Smooth muscle cell (in vitro differentiated cells): ENCODE measurements around the gene SMS. TPM values are rescaled to one million over a fixed set of nuclear protein-coding genes. Genes with fewer than 3 reads are reported as not detected.

Experiments used
- DNase-seq: peaks from one replicate; lab custom pipeline; 2025; ENCODE audit not compliant: unreplicated experiment; lab: John Stamatoyannopoulos, UW
- H2AFZ ChIP-seq: fragments of 200-600 bp; sonication (generic); 2 replicates; pipeline ENCODE4 v1.6.0; 2016; ENCODE audit warnings: antibody characterized with exemption, low read depth, mild to moderate bottlenecking
- H3F3A ChIP-seq: fragments of 200-600 bp; sonication (generic); 2 replicates; pipeline ENCODE4 v1.6.0; 2017; ENCODE audit warnings: antibody characterized with exemption, low read depth
- H3K27ac ChIP-seq: fragments of 200-600 bp; sonication (generic); 2 replicates; pipeline ENCODE4 v1.5.1; 2016; ENCODE audit warnings: low read depth, mild to moderate bottlenecking
- H3K27me3 ChIP-seq: fragments of 200-600 bp; sonication (generic); 2 replicates; pipeline ENCODE4 v1.6.1; 2016; ENCODE audit warnings: low read depth, mild to moderate bottlenecking
- H3K36me3 ChIP-seq: fragments of 200-600 bp; sonication (generic); 2 replicates; pipeline ENCODE4 v1.5.1; 2016; ENCODE audit warnings: low read depth
- H3K4me1 ChIP-seq: fragments of 200-600 bp; sonication (generic); 2 replicates; pipeline ENCODE4 v1.5.1; 2016; ENCODE audit warnings: low read depth
- H3K4me2 ChIP-seq: fragments of 200-600 bp; sonication (generic); 2 replicates; pipeline ENCODE4 v1.6.0; 2016; ENCODE audit warnings: mild to moderate bottlenecking
- H3K4me3 ChIP-seq: fragments of 200-600 bp; sonication (generic); 2 replicates; pipeline ENCODE4 v1.5.1; 2016; ENCODE audit warnings: mild to moderate bottlenecking
- H3K79me2 ChIP-seq: fragments of 200-600 bp; sonication (generic); 2 replicates; pipeline ENCODE4 v1.6.0; 2016; ENCODE audit warnings: low read depth, mild to moderate bottlenecking
- H3K9ac ChIP-seq: fragments of 200-600 bp; sonication (generic); 2 replicates; pipeline ENCODE4 v1.6.0; 2016; ENCODE audit warnings: low read depth
- H3K9me3 ChIP-seq: fragments of 200-600 bp; sonication (generic); replicated peaks from 2 replicates; pipeline ENCODE4 v1.5.1; 2016; ENCODE audit warnings: low read depth
- H4K20me1 ChIP-seq: fragments of 200-600 bp; sonication (generic); 2 replicates; pipeline ENCODE4 v1.6.0; 2016; ENCODE audit warnings: low read depth
- WGBS: methylation state at CpG from one replicate; pipeline ENCODE4 v1.1.7; 2016; ENCODE audit warnings: low lambda C conversion rate; 5-methylcytosine and 5-hydroxymethylcytosine counted together
- polyA plus RNA-seq: library from polyadenylated mRNA; unstranded; fragments of >200 nt; fragmentation: Nextera tagmentation; extraction: Ambion mirVana; gene quantifications from 2 replicates; pipeline ENCODE4 v1.2.1, GENCODE V29; 2016
- total RNA-seq: library from RNA; depleted of rRNA; stranded (reverse); fragments of >200 nt; gene quantifications from 2 replicates; pipeline ENCODE4 v1.2.3, GENCODE V29; 2014
- TF ChIP-seq, protein P1 (sequence below): fragments of 200-600 bp; sonication (generic); IDR thresholded peaks from 2 replicates; pipeline ENCODE4 v1.5.1; 2017; ENCODE audit warnings: borderline replicate concordance, mild to moderate bottlenecking, antibody characterized with exemption; ENCODE audit not compliant: insufficient read depth, poor library complexity, severe bottlenecking

Gene SMS
- total and polyA plus RNA-seq, 2 experiments from 2014 or later = 37.2 to 46.7 TPM

DNA sequence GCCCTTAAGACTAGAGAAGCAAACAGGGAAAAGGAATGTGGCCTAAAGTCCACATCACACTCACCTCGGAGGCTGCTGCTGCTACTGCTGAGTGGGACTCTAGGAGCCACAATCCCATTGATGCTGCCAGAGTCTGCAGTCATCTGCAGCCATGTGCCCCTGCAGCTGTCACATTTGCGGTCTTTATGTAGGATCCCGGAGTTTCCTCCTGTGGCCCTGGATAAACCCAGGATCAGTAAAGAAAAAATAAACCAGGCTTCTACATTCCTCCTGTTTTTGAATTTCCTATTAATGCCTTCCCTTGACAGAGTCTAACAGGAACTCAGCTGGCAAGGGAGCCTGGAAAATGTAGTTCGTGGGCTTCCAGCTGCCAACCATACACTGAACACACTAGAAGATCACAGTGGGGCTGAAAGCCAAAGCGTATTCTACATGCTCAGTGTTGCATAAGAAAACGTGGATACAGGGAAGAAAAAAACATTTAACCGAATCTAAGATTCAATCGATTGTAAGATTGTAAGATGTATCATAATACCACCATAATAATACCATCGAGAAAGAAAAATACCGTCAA is 81.3 kb downstream of the SMS start:
- TF ChIP-seq, protein P1, sequence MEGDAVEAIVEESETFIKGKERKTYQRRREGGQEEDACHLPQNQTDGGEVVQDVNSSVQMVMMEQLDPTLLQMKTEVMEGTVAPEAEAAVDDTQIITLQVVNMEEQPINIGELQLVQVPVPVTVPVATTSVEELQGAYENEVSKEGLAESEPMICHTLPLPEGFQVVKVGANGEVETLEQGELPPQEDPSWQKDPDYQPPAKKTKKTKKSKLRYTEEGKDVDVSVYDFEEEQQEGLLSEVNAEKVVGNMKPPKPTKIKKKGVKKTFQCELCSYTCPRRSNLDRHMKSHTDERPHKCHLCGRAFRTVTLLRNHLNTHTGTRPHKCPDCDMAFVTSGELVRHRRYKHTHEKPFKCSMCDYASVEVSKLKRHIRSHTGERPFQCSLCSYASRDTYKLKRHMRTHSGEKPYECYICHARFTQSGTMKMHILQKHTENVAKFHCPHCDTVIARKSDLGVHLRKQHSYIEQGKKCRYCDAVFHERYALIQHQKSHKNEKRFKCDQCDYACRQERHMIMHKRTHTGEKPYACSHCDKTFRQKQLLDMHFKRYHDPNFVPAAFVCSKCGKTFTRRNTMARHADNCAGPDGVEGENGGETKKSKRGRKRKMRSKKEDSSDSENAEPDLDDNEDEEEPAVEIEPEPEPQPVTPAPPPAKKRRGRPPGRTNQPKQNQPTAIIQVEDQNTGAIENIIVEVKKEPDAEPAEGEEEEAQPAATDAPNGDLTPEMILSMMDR = no peak
- no peak for DNase-seq
- Histone ChIP-seq H3K27me3 (no peaks in the 10 kb centered on the region), H3K4me1 (no peaks in the 10 kb centered on the region), H3K9ac (no peak overlapping the region), H2AFZ (no peak overlapping the region), H3K27ac (no peak overlapping the region), H4K20me1 (no peaks in the 10 kb centered on the region), H3K9me3 (no peaks in the 10 kb centered on the region), H3K36me3 (no peaks in the 10 kb centered on the region), H3K79me2 (no peaks in the 10 kb centered on the region), H3F3A (no peaks in the 10 kb centered on the region), H3K4me3 (no peak overlapping the region), H3K4me2 (no peak overlapping the region)
- 70% methylated on average over 10 of the region's 10 CpGs for WGBS

DNA sequence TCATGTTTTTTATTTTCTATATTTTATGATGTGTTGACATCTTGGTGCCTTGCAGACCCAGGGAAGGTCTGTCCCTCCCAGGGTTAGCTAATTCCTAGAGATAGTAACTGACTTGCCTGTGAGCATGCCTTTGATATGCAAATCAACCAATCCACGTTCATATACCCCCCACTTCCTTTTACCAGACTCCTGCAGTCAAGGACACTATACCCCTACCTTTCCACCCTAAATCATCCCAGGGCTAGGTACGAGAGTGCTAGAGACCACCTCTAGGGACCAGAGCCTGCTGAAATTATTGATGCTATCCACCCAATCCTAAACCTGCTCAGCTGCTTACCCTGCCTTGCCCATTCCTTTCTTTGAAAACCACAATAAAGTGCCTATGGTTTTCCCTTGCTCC is 84.1 kb downstream of the SMS start:
- Histone ChIP-seq H3F3A (no peaks in the 10 kb centered on the region), H3K4me2 (no peak overlapping the region), H3K27me3 (no peaks in the 10 kb centered on the region), H3K36me3 (no peaks in the 10 kb centered on the region), H3K9me3 (no peaks in the 10 kb centered on the region), H3K79me2 (no peaks in the 10 kb centered on the region), H3K9ac (no peak overlapping the region), H4K20me1 (no peaks in the 10 kb centered on the region), H3K4me3 (no peak overlapping the region), H3K27ac (no peak overlapping the region), H3K4me1 (no peaks in the 10 kb centered on the region), H2AFZ (no peak overlapping the region)
- TF ChIP-seq, protein P1 = no peak
- DNase-seq = no peak
- 55% methylated on average over 2 of the region's 2 CpGs for WGBS

DNA sequence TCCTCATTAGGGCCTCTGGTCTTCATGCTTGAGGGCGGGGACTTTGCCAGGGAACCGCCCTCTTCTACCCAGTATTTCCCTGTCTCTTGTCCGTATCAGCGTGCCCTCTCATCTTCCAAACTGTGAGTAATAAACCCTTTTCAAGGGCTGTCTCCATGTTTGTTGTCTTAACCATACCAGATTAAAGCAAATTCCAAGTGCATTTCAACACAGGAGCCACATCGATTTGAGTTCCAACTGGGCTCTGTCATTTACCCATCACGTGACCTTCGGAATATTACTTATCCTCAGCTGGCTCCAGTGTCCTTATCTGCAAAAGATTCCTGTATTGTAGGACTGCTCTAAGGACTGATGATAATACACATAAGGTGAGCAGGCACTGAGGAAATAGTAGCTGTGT is 85.2 kb downstream of the SMS start:
- Histone ChIP-seq H3K79me2 (no peaks in the 10 kb centered on the region), H3K36me3 (no peaks in the 10 kb centered on the region), H3K4me2 (no peak overlapping the region), H3F3A (no peaks in the 10 kb centered on the region), H3K4me3 (no peak overlapping the region), H3K27me3 (no peaks in the 10 kb centered on the region), H3K4me1 (no peaks in the 10 kb centered on the region), H2AFZ (no peak overlapping the region), H3K9me3 (no peaks in the 10 kb centered on the region), H4K20me1 (no peaks in the 10 kb centered on the region), H3K9ac (no peak overlapping the region), H3K27ac (no peak overlapping the region)
- 85% methylated on average over 7 of the region's 7 CpGs for WGBS
- TF ChIP-seq, protein P1 = no peak
- no peak for DNase-seq

DNA sequence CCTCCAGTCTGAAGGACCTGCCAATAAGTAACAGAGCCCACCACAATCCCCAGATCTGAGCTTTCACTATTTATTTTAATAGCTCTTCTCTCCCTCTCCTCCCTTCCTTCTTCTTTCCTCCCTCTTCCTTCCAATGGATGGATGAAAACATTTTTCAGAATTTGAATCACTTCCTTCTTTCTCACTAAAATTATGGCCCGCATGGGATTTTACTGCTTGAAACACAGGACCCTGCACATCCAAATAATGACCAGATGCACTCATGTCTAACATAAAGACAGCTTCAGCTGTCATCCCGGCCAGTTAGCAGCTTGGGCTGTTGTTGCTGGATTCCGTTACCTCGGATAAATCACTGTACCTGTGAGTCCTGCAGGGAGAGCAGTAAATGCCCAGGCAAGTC is 86.2 kb downstream of the SMS start:
- Histone ChIP-seq H3K79me2 (no peaks in the 10 kb centered on the region), H4K20me1 (no peaks in the 10 kb centered on the region), H3K9ac (no peak overlapping the region), H3K4me3 (no peak overlapping the region), H2AFZ (no peak overlapping the region), H3F3A (no peaks in the 10 kb centered on the region), H3K36me3 (no peaks in the 10 kb centered on the region), H3K4me2 (no peak overlapping the region), H3K27ac (no peak overlapping the region), H3K4me1 (no peaks in the 10 kb centered on the region), H3K9me3 (no peaks in the 10 kb centered on the region), H3K27me3 (no peaks in the 10 kb centered on the region)
- DNase-seq = no peak
- TF ChIP-seq, protein P1 = no peak
- WGBS = 86% methylated on average over 4 of the region's 4 CpGs
